Stimulated activated CD8-positive, alpha-beta memory T cell treated with anti-CD3 and anti-CD28 coated beads, Interleukin-2, amount 100 ng/mL, for 1 hour (primary cell): Measurements from ENCODE around the gene TCF23.
"Not testable (repeated sequence)": the region's sequence is repeated elsewhere in the genome, so short reads cannot be mapped to it uniquely, and the experiment has no call there.

ENCODE experiments used
- DNase-seq, 2 donors: peaks; one replicate each; pipeline ENCODE4 v3.0.0-alpha.2; 2020; ENCODE audit warnings: low read depth in 2 of 2

TCF23 gene

DNA sequence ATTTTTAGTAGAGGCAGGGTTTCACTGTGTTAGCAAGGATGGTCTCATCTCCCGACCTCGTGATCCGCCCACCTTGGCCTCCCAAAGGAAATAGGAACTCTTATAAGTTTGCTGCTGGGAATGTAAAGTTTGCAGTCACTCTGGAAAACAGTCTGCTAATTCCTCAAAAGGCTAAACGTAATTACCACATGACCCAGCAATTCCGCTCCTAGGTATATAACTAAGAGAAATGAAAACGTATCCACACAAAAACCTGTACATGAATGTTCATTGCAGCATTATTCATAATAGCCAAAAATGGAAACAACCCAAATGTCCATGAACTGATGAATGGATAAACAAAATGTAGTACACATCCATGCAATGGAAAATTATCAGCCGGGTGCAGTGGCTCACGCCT is 41.2 kb downstream of the TCF23 start:
- DNase-seq: no peak

DNA sequence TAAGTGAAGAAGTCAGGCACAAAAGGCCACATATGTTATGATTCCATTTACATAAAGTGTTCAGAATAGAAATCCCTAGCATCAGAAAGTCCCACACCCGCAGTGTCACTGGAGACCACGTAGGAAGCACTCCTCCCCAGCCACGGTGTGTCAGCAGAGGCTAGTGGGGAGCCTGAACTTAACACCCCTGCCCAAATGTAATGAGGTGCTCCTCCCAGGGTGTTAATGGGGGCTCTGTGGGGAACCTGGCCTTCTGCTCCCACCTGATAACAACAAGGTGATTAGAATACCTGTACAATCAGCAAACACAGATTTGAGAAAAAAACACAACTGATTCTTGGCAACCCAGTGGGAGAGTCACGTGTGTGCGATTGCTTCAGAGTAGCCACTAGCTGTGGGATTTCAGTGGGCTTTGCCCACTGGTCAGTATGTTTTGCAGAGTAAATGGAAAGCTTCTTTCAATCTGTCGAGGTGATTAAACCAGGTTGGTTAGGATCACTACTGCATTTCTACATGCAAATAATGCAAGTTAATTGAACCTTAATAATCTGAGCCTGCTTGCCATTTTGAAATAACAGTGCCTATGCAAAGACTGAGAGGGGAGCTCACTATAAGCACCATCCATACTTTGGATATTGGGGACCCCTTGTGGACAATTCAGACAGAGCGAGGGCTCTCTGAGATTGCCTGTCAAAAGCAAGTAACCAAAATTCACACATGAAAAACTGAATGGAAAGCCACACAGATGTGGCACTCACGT is 42.4 kb downstream of the TCF23 start:
- no peak for DNase-seq

DNA sequence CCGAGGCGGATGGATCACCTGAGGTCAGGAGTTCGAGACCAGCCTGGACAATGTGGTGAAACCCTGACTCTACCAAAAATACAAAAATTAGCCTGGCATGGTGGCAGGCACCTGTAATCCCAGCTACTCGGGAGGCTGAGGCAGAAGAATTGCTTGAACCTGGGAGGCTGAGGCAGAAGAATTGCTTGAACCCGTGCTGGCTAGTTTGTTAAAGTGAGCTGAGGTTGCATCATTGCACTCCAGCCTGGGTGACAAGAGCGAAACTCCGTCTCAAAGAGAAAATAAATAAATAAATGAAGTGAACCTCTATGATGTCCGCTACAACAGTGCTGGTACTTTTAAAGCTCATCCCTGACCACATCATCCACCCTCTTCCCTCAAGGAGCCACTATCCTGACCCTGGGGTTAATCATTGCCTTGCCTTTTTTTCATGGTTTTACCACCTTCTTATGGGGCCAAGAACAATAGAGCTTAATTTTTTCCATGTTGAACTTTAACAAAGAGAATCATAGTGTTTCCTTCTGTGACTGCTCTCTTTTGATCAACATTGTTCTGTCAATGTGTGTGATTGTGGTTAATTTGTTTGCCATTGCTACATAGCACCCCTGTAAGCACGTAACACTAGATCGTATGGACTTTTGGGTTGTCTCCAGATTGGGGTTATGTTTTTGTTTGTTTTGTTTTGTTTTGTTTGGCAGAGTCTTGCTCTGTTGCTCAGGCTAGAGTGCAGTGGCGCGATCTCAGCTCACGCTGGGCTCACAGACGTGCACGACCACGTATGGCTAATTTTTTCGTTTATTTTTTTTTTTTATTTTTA is 45.9 kb downstream of the TCF23 start:
- DNase-seq: no peak

DNA sequence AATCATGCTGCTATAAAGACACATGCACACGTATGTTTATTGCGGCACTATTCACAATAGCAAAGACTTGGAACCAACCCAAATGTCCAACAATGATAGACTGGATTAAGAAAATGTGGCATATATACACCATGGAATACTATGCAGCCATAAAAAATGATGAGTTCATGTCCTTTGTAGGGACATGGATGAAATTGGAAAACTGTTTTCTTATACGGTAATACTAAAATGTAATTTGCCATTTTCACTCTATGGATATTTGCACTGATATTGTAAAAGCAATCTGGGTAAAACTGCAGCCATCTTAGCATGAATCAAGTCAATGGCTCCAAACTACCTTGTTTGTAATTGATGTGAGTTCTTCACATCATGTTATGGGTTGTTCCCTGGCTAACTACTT is 47.0 kb downstream of the TCF23 start:
- DNase-seq: not testable (repeated sequence)

DNA sequence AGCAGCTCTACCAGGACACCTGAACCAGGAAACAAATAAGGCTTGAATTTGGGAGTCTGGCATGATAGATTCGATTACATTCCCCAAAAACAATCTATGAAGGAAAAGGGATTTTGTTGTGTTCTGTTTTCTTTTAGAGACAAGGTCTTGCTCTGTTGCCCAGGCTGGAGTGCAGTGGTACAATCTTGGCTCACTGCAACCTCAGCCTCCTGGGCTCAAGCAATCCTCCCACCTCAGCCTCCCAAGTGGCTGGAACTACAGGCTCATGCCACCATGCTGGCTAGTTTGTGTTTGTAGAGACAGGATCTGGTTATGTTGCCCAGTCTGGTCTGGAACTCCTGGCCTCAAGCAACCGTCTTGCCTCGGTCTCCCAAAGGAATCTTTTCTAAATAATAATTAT is 49.3 kb downstream of the TCF23 start:
- DNase-seq: not testable (repeated sequence)

DNA sequence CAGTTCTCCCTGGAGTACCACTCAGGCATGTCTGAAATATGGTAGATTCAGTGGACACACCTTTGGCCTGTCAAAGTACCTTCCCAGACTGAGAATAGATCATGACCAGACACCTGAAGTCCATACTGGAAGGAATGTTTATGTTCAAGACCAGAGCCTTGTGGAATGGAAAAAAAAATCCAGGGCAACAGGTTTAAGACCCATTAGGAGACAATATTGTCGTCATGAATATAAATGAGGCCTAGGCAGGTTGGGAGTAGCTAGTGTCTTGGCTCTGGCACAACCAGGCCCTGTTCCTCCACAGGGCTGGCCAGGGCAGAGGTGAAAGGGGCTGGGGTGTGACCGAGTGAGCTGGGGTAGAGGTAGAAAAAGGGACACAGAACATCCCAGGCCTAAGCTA is 49.8 kb downstream of the TCF23 start:
- no peak for DNase-seq

DNA sequence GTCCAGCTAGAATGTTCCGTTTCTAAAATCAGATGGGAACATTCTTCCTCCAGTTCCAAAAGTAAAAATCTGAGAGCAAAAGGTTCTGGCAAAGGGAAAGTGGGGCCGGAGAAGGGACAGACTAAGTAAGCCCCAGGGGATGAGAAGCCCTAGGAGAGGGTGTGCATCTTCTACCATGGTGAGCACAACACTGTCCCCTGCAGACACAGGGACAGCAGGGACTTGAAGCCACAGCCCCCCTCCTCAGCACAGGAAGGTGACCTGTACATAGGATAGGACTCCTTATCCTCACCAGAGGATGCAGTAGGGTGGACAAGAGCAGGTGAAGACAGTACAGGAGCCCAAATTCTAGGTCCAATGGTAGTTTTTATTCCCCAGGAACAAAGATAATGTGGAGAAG is 50.4 kb downstream of the TCF23 start:
- DNase-seq: no peak

DNA sequence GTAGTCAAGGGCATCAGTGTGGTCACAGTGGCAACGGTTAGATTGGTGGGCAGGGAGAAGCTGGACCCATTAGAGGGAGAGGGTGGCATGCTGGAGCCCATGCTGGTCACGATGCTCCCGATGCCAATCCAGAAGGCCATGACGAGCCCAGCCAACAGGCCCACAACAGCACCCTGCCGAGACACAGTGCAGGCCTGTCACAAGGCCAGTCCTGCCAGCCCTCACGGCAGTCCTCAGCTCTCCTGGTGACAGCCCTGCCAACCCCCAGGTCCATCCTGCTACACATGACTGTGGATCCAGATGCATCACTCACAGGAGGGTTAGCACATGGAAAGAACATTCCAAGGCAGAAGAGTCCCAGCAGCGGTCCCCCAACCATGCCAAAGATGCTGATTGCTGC is 52.9 kb downstream of the TCF23 start:
- DNase-seq: no peak

DNA sequence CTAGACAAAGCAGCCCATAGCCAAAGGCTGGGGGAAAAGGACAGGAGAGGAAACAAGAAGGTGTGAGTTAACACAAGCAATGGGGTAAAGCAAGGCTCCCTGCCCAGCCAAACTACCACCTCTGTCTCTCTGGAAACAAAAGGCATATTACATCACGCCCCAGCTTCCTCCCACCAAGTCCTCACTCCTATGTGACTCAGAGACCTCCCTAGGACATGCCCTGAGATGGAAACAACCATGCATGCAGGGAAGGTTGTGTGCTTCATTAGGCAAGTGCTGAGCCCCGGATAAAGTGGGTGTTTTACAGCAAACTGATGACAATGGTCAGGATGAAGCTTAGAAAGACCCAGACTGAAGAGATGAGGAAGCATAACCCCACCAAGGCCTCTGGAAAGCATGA is 54.0 kb downstream of the TCF23 start:
- DNase-seq: no peak

DNA sequence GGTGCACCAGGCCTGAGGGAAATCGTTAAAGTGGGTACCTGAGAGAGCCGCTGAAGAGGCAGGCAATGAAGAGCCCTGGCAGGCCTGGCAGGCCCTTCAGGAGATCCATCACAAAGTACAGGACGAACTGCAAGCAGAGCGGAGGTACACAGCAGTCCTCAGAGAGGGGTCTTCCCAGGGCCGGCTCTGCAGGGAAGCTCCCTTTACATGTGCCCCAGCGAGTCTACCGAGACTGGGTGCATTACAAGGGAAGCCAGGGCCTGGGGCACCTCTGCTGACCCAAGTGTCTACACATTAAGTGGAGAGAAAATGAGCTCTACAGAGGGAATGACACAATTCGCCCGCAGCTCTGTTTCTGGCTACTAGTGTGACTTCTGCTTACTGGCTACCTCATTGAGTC is 54.9 kb downstream of the TCF23 start:
- DNase-seq: no peak

DNA sequence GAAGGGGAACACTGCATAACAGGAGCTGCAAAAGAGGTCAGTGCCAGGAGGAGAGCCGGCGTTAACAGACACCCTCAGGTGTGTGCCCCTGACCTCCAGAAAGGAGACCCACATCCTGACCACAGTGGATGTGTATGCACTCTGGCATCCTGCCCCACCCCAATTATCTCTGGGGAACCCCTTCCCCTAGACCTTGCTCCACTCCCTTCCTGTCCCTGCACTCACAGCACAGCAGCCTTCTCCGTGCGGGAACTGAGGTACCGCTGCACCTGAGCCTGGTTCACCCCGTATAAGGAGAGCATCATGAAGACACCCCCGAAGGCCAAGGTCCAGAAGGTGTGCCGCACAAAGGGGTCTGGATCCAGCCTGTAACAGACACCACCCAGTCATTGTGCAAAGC is 55.8 kb downstream of the TCF23 start:
- DNase-seq: no peak

DNA sequence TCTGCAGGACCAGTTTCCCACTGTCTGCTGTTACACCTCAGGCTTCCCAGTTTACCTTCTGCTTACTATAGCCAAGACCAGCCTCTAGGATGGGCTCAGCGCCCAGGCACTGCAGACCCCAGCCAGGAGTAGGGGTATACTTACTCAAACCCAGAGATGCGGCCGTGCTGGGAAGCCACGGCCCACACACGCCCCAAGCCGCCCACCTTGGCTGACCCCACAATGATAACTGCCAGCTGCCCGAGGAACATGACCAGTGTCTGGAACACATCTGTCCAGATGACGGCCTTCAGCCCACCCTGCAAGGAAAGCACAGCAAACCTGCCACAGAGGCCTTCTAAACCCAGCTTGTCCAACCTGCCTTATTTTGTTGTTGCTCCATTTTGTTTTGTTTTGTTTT is 56.4 kb downstream of the TCF23 start:
- DNase-seq: no peak

DNA sequence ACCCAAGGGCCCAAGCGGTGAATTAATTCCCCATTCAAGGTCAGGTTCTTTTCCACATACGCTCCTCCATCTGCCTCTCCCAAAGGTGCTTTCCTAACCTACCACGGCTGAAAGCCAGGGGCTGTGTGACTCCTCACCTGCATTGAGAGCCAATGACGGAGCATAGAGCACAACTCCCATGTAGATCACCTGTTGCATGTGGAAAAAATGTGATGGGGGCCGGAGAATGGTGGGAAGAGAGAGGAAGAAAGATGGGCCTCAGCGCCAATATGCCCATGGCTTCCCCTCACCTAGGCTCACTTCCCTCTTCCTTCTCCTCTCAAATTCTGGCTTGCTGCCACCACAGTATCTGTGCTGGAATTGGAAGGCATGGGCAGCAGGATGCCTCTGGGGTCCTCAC is 57.5 kb downstream of the TCF23 start:
- no peak for DNase-seq
